Transverse colon (tissue), 4 donors: ENCODE data around the gene BICRA. TPM values are rescaled to one million over a fixed set of nuclear protein-coding genes. Genes with fewer than 3 reads are reported as not detected.

ENCODE experiments used
- DNase-seq: peaks from one replicate; pipeline ENCODE4 v3.0.0-alpha.2; 2019
- H3K27ac ChIP-seq, 4 donors: fragments of 200-600 bp; sonication (generic); 2 replicates each; pipeline ENCODE4 v1.5.1; 2016 to 2018; ENCODE audit warnings: inconsistent platforms in 4 of 4
- H3K27me3 ChIP-seq: fragments of 200-600 bp; sonication (generic); 2 replicates; pipeline ENCODE4 v1.5.1; 2017; ENCODE audit warnings: inconsistent platforms
- H3K36me3 ChIP-seq, 4 donors: fragments of 200-600 bp; sonication (generic); 2 replicates each; pipeline ENCODE4 v1.5.1; 2017 to 2019; ENCODE audit warnings: inconsistent platforms in 4 of 4
- H3K4me1 ChIP-seq, 4 donors: fragments of 200-600 bp; sonication (generic); 2 replicates each; pipeline ENCODE4 v1.5.1; 2017 to 2020; ENCODE audit warnings: inconsistent platforms in 4 of 4
- H3K4me3 ChIP-seq, 4 donors: fragments of 200-600 bp; sonication (generic); 1 replicate in 1 of 4; 2 replicates in 3 of 4; pipeline versions ENCODE4 v1.5.1 to v1.6.1; 2017 to 2019; ENCODE audit warnings: inconsistent platforms in 4 of 4
- H3K9me3 ChIP-seq, 2 donors: fragments of 200-600 bp; sonication (generic); 2 replicates each; pipeline ENCODE4 v1.5.1; 2017 to 2019; ENCODE audit warnings: inconsistent platforms in 2 of 2
- EP300 ChIP-seq: sonication (generic); formaldehyde crosslinking; IDR thresholded peaks from one replicate; pipeline ENCODE4 v1.6.1; 2017; ENCODE audit warnings: antibody characterized with exemption, low read depth
- POLR2A ChIP-seq: fragments of 450-650 bp; IDR thresholded peaks from one replicate; pipeline ENCODE4 v1.6.1; 2016; ENCODE audit warnings: antibody characterized with exemption, mild to moderate bottlenecking, moderate library complexity
- POLR2AphosphoS5 ChIP-seq, 3 donors: sonication (generic); formaldehyde crosslinking; IDR thresholded peaks; one replicate each; pipeline ENCODE4 v1.6.1; 2016; ENCODE audit warnings: antibody characterized with exemption in 3 of 3
- WGBS, 2 donors: methylation state at CpG; one replicate each; pipeline ENCODE4 v1.1.5; 2018; ENCODE audit warnings: low coverage in 1 of 2; 5-methylcytosine and 5-hydroxymethylcytosine counted together
- in situ Hi-C, 4 donors: fragments of 200-750 bp; cut with MboI; loops; one replicate each; pipeline versions ENCODE4 v1.15.0 to v1.15.1; 2017; ENCODE audit warnings: low sequenced_read_pairs in 3 of 4, low pct_ligation_motif_present in 1 of 4, low pct_unique_long_range_greater_than_20kb in 1 of 4
- intact Hi-C: fragments of 100-400 bp; cut with DNase I; formaldehyde crosslinking; loops from one replicate; pipeline ENCODE4 v1.15.1; 2023; ENCODE audit warnings: low total_unique reads
- total RNA-seq, 4 donors: library from RNA; depleted of rRNA; stranded (reverse); fragments of >200 nt; gene quantifications; one replicate each; pipeline ENCODE4 v1.1.0, GENCODE V29; 2016
- TF ChIP-seq, protein P1 (sequence below), 5 experiments: fragments of 200-600 bp in 3 of 5; fragments of 450-650 bp in 2 of 5; sonication (generic) in 3 of 5; IDR thresholded peaks; 1 replicate in 2 of 5; 2 replicates in 3 of 5; pipeline ENCODE4 v1.5.1; 2016 to 2017; ENCODE audit warnings: antibody characterized with exemption in 5 of 5, inconsistent platforms in 3 of 5, mild to moderate bottlenecking in 2 of 5, moderate library complexity in 1 of 5

The BICRA gene
- total RNA-seq, 4 donors from 2014 or later: 11.6 to 30.3 (median 13.2) TPM

DNA sequence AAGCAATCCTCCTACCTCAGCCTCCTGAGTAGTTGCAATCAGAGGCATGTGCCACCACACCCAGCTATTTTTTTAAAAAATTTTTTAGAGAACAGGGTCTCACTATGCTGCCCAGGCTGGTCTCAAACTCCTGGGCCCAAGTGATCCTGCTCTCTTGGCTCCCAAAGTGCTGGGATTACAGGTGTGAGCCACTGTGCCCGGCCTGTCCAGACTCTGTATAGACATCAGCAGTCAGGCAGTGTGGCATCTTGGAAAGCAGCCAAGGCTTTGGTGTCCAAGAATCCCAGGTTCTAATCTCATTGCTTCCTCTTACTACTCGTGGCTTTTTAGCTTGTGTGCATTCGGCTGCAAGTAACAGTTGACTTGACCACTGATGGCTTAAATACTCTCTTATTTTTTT, 43.4 kb downstream of the BICRA start:
- Histone ChIP-seq H3K27me3 (no peaks in the 10 kb centered on the region), H3K36me3 (no peaks in the 10 kb centered on the region), H3K4me3 (no peak overlapping the region), H3K4me1 (peaks cover 6 to 29% (median 19%) of the 10 kb centered on the region in 4 donors), H3K27ac (no peak overlapping the region), H3K9me3 (no peaks in the 10 kb centered on the region)
- WGBS, 2 donors: 40 to 66% methylated on average over 2 to 3 of the region's 3 CpGs
- intact Hi-C loops: no loop called here
- in situ Hi-C loops: no loop called here
- no peak for TF ChIP-seq EP300
- TF ChIP-seq, protein P1, sequence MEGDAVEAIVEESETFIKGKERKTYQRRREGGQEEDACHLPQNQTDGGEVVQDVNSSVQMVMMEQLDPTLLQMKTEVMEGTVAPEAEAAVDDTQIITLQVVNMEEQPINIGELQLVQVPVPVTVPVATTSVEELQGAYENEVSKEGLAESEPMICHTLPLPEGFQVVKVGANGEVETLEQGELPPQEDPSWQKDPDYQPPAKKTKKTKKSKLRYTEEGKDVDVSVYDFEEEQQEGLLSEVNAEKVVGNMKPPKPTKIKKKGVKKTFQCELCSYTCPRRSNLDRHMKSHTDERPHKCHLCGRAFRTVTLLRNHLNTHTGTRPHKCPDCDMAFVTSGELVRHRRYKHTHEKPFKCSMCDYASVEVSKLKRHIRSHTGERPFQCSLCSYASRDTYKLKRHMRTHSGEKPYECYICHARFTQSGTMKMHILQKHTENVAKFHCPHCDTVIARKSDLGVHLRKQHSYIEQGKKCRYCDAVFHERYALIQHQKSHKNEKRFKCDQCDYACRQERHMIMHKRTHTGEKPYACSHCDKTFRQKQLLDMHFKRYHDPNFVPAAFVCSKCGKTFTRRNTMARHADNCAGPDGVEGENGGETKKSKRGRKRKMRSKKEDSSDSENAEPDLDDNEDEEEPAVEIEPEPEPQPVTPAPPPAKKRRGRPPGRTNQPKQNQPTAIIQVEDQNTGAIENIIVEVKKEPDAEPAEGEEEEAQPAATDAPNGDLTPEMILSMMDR (IDR thresholded peaks at IDR 0.05): no peak
- no peak for TF ChIP-seq POLR2A
- no peak for TF ChIP-seq POLR2AphosphoS5 (IDR thresholded peaks at IDR 0.05)
- DNase-seq: no peak

DNA sequence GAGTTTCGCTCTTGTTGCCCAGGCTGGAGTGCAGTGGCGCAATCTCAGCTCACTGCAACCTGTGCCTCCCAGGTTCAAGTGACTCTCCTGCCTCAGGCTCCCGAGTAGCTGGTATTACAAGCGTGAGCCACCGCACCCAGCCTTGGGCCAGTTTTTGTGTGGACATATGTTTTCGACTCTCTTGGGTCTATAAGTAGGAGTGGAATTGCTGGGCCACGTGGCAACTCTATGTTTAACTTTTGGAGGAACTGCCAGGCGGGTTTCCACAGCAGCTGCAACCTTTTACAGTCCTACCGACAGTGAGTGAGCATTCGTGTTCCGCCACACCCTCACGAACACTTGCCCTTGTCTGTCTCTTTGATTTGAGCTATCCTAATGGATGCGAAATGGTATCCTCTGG, 44.9 kb downstream of the BICRA start:
- H3K4me1 ChIP-seq: peaks cover under 1 to 34% (median 22%) of the 10 kb centered on the region in 4 donors
- no peak overlapping the region for H3K4me3 ChIP-seq
- in situ Hi-C loops (no loop called here), intact Hi-C loops (no loop called here)
- WGBS, 2 donors: 74 to 91% methylated on average over 3 to 13 of the region's 13 CpGs
- no peaks in the 10 kb centered on the region for H3K36me3 ChIP-seq
- no peaks in the 10 kb centered on the region for H3K9me3 ChIP-seq
- DNase-seq: no peak
- no peak overlapping the region for H3K27ac ChIP-seq
- no peaks in the 10 kb centered on the region for H3K27me3 ChIP-seq
- no peak for TF ChIP-seq POLR2A
- no peak for TF ChIP-seq EP300
- TF ChIP-seq, protein P1 (IDR thresholded peaks at IDR 0.05): no peak
- no peak for TF ChIP-seq POLR2AphosphoS5 (IDR thresholded peaks at IDR 0.05)

DNA sequence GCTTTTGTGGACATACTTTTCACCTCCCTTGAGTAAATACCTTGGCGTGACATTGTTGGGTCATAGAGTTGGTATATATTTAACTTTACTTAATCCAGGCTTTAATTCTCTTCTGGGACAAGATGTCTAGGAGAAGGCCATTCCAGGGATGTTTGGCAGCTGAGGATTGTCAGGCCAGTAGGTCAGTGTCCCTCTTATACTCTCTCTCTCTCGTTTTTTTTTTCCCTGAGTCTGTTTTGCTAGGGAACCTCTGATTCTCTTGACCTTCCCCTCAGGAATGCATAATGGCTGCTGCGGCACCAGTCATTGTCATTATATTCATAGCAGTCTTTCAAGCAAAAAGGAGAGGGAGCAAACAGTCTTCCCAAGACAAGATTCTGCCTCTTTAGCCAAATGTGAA, 48.8 kb downstream of the BICRA start:
- Histone ChIP-seq H3K4me1 (peaks cover 28 to 57% (median 48%) of the 10 kb centered on the region in 4 donors), H3K27ac (peak overlapping the region; percentile 67 to 86 (median 82)), H3K36me3 (no peaks in the 10 kb centered on the region), H3K4me3 (no peak overlapping the region), H3K9me3 (no peaks in the 10 kb centered on the region), H3K27me3 (no peaks in the 10 kb centered on the region)
- intact Hi-C loops (no loop called here), in situ Hi-C loops (no loop called here)
- DNase-seq: no peak
- WGBS, 2 donors: 60 to 72% methylated on average over 1 to 3 of the region's 3 CpGs
- TF ChIP-seq POLR2AphosphoS5 (IDR thresholded peaks at IDR 0.05) (no peak), EP300 (no peak), POLR2A (no peak)
- TF ChIP-seq, protein P1 (IDR thresholded peaks at IDR 0.05): no peak

DNA sequence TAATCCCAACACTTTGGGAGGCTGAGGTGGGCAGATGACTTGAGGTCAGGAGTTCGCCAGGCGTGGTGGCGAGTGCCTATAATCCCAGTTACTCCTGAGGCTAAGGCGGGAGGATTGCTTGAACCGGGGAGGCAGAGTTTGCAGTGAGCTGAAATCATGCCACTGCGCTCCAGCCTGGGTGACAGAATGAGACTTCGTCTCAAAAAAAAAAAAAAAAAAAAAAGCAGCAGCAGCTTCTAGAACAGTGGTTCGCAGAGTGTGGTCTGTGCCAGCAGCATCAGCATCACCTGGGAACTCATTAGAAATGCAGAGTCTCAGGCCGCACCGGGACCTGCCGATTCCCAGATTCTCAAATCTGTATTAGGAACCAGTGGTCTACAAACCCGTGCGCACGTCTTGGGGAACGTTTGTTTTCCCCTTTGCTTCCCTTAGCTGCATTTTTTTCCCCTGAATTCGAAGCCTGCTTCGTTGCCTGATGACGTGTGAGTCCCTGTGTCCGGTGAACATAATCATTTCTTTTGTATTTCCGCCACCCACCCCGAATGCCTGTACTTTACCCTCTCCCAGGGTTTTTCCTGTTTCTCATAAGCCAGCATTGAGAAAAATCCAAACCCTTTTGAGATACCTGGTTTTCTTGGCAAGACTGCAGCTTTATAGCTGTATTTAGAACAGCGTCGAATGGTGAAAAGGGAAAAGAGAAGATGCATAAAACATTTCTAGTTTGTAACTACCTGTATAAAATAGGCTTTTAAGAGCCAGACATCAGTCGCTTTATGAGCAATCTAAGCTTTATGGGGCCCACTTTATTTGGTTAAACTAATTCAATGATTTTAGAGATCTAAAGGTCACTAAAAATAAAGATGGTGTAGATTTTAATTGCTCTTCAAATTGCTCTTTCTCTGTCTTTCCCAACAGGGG, 49.8 kb downstream of the BICRA start:
- in situ Hi-C loops (no loop called here), intact Hi-C loops (no loop called here)
- Histone ChIP-seq H3K36me3 (no peaks in the 10 kb centered on the region), H3K4me1 (peaks cover 35 to 66% (median 52%) of the 10 kb centered on the region in 4 donors), H3K9me3 (no peaks in the 10 kb centered on the region), H3K27ac (peak overlapping the region; percentile 67 to 86 (median 82)), H3K27me3 (no peaks in the 10 kb centered on the region), H3K4me3 (peak overlapping the region in 1 of 4 donors; percentile 22)
- 39 to 48% methylated on average over 16 to 24 of the region's 24 CpGs for WGBS, 2 donors
- DNase-seq: peak; percentile 65
- peak in 2 of 3 donors; percentile 13 to 39 for TF ChIP-seq POLR2AphosphoS5 (IDR thresholded peaks at IDR 0.05)
- no peak for TF ChIP-seq EP300
